Gastrocnemius medialis (tissue), 4 donors: ENCODE data around the gene ZNF688. TPM values are rescaled to one million over a fixed set of nuclear protein-coding genes. Genes with fewer than 3 reads are reported as not detected.
"Not testable (repeated sequence)": the region's sequence is repeated elsewhere in the genome, so short reads cannot be mapped to it uniquely, and the experiment has no call there.

Experiments used
- ATAC-seq, 2 donors: fragments of 150-250 bp; one replicate each; pipeline ENCODE4 v1.9.1; 2016
- DNase-seq, 2 donors: peaks; one replicate each; pipeline ENCODE4 v3.0.0-alpha.2; 2019
- H3K27ac ChIP-seq, 4 donors: fragments of 200-600 bp; sonication (generic); 1 replicate in 1 of 4; 2 replicates in 3 of 4; pipeline ENCODE4 v1.5.1; 2016 to 2018; ENCODE audit warnings: mild to moderate bottlenecking in 2 of 4, moderate library complexity in 1 of 4
- H3K27me3 ChIP-seq, 3 donors: fragments of 200-600 bp; sonication (generic) in 2 of 3; 1 replicate in 1 of 3; 2 replicates in 2 of 3; pipeline versions ENCODE4 v1.5.1 to v1.6.0; 2016 to 2019; ENCODE audit warnings: mild to moderate bottlenecking in 1 of 3, moderate library complexity in 1 of 3
- H3K36me3 ChIP-seq, 2 donors: fragments of 200-600 bp; sonication (generic) in 1 of 2; one replicate each; pipeline ENCODE4 v1.5.1; 2017 to 2018
- H3K4me1 ChIP-seq, 2 donors: fragments of 200-600 bp; sonication (generic) in 1 of 2; one replicate each; pipeline ENCODE4 v1.5.1; 2016 to 2017; ENCODE audit warnings: mild to moderate bottlenecking in 2 of 2
- H3K4me3 ChIP-seq, 4 donors: fragments of 200-600 bp; sonication (generic) in 3 of 4; 1 replicate in 1 of 4; 2 replicates in 3 of 4; pipeline ENCODE4 v1.5.1; 2016 to 2019; ENCODE audit warnings: mild to moderate bottlenecking in 2 of 4
- H3K9me3 ChIP-seq, 3 donors: fragments of 200-600 bp; sonication (generic) in 2 of 3; 1 replicate in 1 of 3; 2 replicates in 2 of 3; pipeline ENCODE4 v1.5.1; 2016 to 2019
- POLR2A ChIP-seq, 2 donors: fragments of 450-650 bp; IDR thresholded peaks; one replicate each; pipeline ENCODE4 v1.6.1; 2017; ENCODE audit warnings: antibody characterized with exemption in 2 of 2, mild to moderate bottlenecking in 2 of 2, moderate library complexity in 2 of 2
- in situ Hi-C, 4 donors: fragments of 200-750 bp; cut with MboI; loops; one replicate each; pipeline versions ENCODE4 v1.15.0 to v1.8.0; 2017; ENCODE audit warnings: low sequenced_read_pairs in 4 of 4
- intact Hi-C: fragments of 100-400 bp; cut with DNase I; formaldehyde crosslinking; loops from one replicate; pipeline ENCODE4 v1.15.1; 2023; ENCODE audit warnings: low total_unique reads
- total RNA-seq, 4 donors: library from RNA; depleted of rRNA; stranded (reverse); fragments of >200 nt; gene quantifications; one replicate each; pipeline versions ENCODE4 v1.1.0 to v1.2.3, GENCODE V29; 2016
- TF ChIP-seq, protein P1 (sequence below), 5 experiments: fragments of 450-650 bp in 3 of 5; fragments of 200-600 bp in 2 of 5; sonication (generic) in 2 of 5; IDR thresholded peaks in 4 of 5; conservative IDR thresholded peaks in 1 of 5; 1 replicate in 4 of 5; 2 replicates in 1 of 5; pipeline ENCODE4 v1.5.1; 2016 to 2019; ENCODE audit warnings: antibody characterized with exemption in 5 of 5, mild to moderate bottlenecking in 3 of 5, moderate library complexity in 3 of 5

ZNF688 gene
- total RNA-seq, 4 donors from 2014 or later = 11.0 to 38.2 (median 18.5) TPM

DNA sequence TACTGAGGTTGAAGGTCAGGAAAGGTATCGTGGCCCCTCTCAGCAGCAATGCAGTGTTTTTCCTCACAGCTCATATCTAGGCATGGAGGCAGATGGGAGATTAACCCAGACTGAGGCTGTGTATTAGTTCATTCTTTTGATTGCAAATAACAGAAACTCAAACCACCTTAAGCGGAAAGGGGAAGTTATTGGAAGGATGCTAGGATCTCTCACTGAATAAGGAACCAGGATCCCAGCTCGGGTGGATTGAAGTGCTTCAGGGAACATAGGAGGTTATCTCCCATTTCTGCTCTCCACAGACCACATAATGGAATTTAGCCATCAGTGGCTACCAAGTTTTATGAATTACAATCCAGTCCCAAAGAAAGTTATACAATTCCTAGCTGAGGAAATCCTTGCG, 30.5 kb upstream of the ZNF688 start:
- Histone ChIP-seq H3K27ac (no peak overlapping the region), H3K27me3 (no peaks in the 10 kb centered on the region), H3K36me3 (peaks cover 0 to 40% of the 10 kb centered on the region in 2 donors), H3K4me1 (no peaks in the 10 kb centered on the region), H3K4me3 (no peak overlapping the region), H3K9me3 (no peaks in the 10 kb centered on the region)
- ATAC-seq (no peak), DNase-seq (no peak)
- in situ Hi-C loops = no loop called here
- TF ChIP-seq, protein P1, sequence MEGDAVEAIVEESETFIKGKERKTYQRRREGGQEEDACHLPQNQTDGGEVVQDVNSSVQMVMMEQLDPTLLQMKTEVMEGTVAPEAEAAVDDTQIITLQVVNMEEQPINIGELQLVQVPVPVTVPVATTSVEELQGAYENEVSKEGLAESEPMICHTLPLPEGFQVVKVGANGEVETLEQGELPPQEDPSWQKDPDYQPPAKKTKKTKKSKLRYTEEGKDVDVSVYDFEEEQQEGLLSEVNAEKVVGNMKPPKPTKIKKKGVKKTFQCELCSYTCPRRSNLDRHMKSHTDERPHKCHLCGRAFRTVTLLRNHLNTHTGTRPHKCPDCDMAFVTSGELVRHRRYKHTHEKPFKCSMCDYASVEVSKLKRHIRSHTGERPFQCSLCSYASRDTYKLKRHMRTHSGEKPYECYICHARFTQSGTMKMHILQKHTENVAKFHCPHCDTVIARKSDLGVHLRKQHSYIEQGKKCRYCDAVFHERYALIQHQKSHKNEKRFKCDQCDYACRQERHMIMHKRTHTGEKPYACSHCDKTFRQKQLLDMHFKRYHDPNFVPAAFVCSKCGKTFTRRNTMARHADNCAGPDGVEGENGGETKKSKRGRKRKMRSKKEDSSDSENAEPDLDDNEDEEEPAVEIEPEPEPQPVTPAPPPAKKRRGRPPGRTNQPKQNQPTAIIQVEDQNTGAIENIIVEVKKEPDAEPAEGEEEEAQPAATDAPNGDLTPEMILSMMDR (IDR thresholded peaks at IDR 0.05 in 4 of 5, conservative IDR thresholded peaks at IDR 0.05 in 1 of 5) = no peak
- TF ChIP-seq POLR2A (IDR thresholded peaks at IDR 0.05) = no peak
- intact Hi-C loops = no loop called here

DNA sequence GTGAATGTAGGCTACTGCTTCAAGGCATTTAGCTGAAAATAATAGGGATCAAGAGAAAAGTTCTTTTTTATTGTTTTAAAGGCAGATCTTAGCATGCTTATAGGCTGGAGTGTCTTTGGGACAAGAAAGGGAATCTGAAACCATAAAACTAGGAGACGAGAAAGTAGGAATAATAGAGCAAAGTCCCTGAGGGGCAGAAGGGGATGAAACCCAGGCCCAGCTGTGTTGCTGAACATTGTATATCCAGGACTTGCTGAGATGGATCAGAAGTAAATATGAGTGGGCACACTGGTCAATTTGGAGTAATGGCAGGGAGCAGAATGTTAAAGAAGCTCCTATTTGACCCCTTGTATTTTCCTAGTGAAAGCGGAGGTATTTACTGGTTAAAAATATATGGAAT, 29.4 kb upstream of the ZNF688 start:
- Histone ChIP-seq H3K27ac (no peak overlapping the region), H3K4me3 (no peak overlapping the region), H3K4me1 (no peaks in the 10 kb centered on the region), H3K36me3 (peaks cover 0 to 30% of the 10 kb centered on the region in 2 donors), H3K9me3 (no peaks in the 10 kb centered on the region), H3K27me3 (no peaks in the 10 kb centered on the region)
- ATAC-seq (no peak), DNase-seq (no peak)
- TF ChIP-seq POLR2A (IDR thresholded peaks at IDR 0.05) = no peak
- TF ChIP-seq, protein P1 (IDR thresholded peaks at IDR 0.05 in 4 of 5, conservative IDR thresholded peaks at IDR 0.05 in 1 of 5) = no peak
- in situ Hi-C loops (no loop called here), intact Hi-C loops (no loop called here)

DNA sequence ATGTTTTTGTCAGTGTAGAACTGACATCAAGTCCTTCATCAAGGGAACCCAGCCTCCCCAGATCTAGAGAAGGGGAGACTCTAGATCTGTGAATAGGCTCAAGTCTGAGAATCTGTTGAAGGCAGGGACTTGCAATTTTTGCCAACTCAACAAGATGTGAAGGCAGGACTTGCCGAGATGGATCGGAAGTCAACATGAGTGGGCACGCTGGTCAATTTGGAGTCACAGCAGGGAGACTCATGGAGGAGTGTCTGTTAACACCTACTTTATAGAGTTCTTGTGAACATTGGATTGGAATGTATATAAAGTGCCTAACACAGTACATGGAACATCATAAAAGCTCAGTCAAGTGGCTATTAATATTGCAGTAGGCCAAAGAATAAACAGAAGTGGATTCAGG, 28.7 kb upstream of the ZNF688 start:
- no peaks in the 10 kb centered on the region for H3K4me1 ChIP-seq
- ATAC-seq (no peak), DNase-seq (no peak)
- H3K36me3 ChIP-seq = peaks cover 0 to 25% of the 10 kb centered on the region in 2 donors
- in situ Hi-C loops (no loop called here), intact Hi-C loops (no loop called here)
- no peak overlapping the region for H3K4me3 ChIP-seq
- no peaks in the 10 kb centered on the region for H3K27me3 ChIP-seq
- no peak overlapping the region for H3K27ac ChIP-seq
- H3K9me3 ChIP-seq = no peaks in the 10 kb centered on the region
- TF ChIP-seq, protein P1 (IDR thresholded peaks at IDR 0.05 in 4 of 5, conservative IDR thresholded peaks at IDR 0.05 in 1 of 5) = no peak
- TF ChIP-seq POLR2A (IDR thresholded peaks at IDR 0.05) = no peak

DNA sequence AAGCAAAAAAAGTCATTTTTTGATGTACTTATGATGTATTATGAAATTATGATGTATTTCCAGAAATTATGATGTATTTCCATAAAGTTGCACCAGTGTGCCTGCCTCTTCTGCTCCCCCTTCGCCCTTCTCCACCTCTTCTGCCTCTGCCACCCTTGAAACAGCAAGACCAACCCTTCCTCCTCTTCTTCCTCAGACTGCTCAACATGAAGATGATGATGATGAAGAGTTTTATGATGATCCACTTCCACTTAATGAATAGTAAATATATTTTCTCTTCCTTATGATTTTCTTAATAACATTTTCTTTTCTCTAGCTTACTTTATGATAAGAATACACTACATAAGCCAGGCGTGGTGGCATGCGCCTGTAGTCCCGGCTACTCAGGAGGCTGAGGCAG, 21.4 kb upstream of the ZNF688 start:
- no peak for DNase-seq
- no peaks in the 10 kb centered on the region for H3K27me3 ChIP-seq
- H3K9me3 ChIP-seq = no peaks in the 10 kb centered on the region
- H3K36me3 ChIP-seq = no peaks in the 10 kb centered on the region
- no peak for ATAC-seq
- no peak overlapping the region for H3K27ac ChIP-seq
- intact Hi-C loops = no loop called here
- H3K4me1 ChIP-seq = no peaks in the 10 kb centered on the region
- no peak overlapping the region for H3K4me3 ChIP-seq
- in situ Hi-C loops = no loop called here
- TF ChIP-seq, protein P1 (IDR thresholded peaks at IDR 0.05 in 4 of 5, conservative IDR thresholded peaks at IDR 0.05 in 1 of 5) = no peak

DNA sequence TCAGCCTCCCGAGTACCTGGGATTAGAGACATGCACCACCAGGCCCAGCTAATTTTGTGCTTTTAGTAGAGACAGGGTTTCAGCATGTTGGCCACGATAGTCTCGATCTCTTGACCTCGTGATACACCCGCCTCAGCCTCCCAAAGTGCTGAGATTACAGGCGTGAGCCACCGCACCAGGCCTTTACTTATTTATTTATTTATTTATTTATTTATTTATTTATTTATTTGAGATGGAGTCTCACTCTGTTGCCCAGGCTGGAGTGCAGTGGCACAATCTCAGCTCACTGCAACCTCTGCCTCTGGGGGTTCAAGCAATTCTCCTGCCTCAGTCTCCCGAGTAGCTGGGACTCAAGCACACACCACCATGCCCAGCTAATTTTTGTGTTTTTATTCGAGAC, 19.4 kb upstream of the ZNF688 start:
- ATAC-seq, H3K27me3 ChIP-seq, H3K4me3 ChIP-seq, H3K9me3 ChIP-seq, intact Hi-C loops, DNase-seq, in situ Hi-C loops, H3K4me1 ChIP-seq, H3K36me3 ChIP-seq, H3K27ac ChIP-seq: not testable (repeated sequence)

DNA sequence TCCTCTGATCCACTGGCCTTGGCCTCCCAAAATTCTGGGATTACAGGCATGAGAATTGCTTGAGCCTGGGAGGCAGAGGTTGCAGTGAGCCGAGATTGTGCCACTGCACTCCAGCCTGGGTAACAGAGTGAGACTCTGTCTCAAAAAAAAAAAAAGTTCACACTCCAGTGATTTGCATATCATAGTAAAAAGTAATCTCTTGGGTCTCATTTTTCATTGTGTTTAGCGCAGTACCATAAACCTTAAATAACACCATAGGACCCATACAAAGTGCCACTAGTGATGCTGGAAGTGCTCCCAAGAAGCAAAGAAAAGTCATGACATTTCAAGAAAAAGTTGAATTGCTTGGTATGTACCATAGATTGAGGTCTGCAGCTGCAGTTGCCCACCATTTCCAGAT, 18.1 kb upstream of the ZNF688 start:
- H3K4me3 ChIP-seq, H3K9me3 ChIP-seq, DNase-seq, in situ Hi-C loops, H3K27ac ChIP-seq, H3K36me3 ChIP-seq, ATAC-seq, H3K27me3 ChIP-seq, intact Hi-C loops: not testable (repeated sequence)
- H3K4me1 ChIP-seq = peaks cover 9 to 11% of the 10 kb centered on the region in 2 donors
